SU-DHL-6 (cell line): ENCODE results near the gene MEI4.

ENCODE experiments used
- H2AFZ ChIP-seq: fragments of 200-600 bp; sonication (generic); 2 replicates; pipeline ENCODE4 v1.6.1; 2014; ENCODE audit warnings: low read depth, mild to moderate bottlenecking, moderate library complexity, mixed read lengths, antibody characterized with exemption, low read length; ENCODE audit not compliant: severe bottlenecking
- H3F3A ChIP-seq: fragments of 200-600 bp; shearing (Covaris generic); 2 replicates; pipeline ENCODE4 v1.6.0; 2016; ENCODE audit warnings: antibody characterized with exemption, mild to moderate bottlenecking; ENCODE audit not compliant: insufficient read depth
- H3K27ac ChIP-seq: fragments of 200-600 bp; sonication (generic); 2 replicates; pipeline ENCODE4 v1.5.1; 2016; ENCODE audit warnings: low read depth, mild to moderate bottlenecking, low read length, moderate library complexity, mixed read lengths
- H3K27me3 ChIP-seq: fragments of 200-600 bp; sonication (generic), shearing (Covaris generic); 2 replicates; pipeline ENCODE4 v1.6.0; 2014; ENCODE audit warnings: mild to moderate bottlenecking, low read length
- H3K36me3 ChIP-seq: fragments of 200-600 bp; sonication (generic); 2 replicates; pipeline ENCODE4 v1.6.1; 2014; ENCODE audit warnings: mild to moderate bottlenecking, low read length, mixed read lengths
- H3K4me2 ChIP-seq: fragments of 300-600, 200-600 bp; shearing (Covaris generic), sonication (generic); 2 replicates; pipeline ENCODE4 v1.6.0; 2014; ENCODE audit warnings: low read length, low read depth, mild to moderate bottlenecking; ENCODE audit not compliant: poor library complexity, severe bottlenecking
- H3K4me3 ChIP-seq: fragments of 200-600 bp; sonication (generic); 2 replicates; pipeline ENCODE4 v1.5.1; 2014; ENCODE audit warnings: antibody characterized with exemption, low read length, mild to moderate bottlenecking, mixed read lengths; ENCODE audit not compliant: insufficient read depth, poor library complexity, severe bottlenecking
- H3K79me2 ChIP-seq: fragments of 200-600 bp; sonication (generic); 2 replicates; pipeline ENCODE4 v1.6.1; 2014; ENCODE audit warnings: mild to moderate bottlenecking, low read length, moderate library complexity; ENCODE audit not compliant: insufficient read depth
- H3K9ac ChIP-seq: fragments of 200-600 bp; sonication (generic); 2 replicates; pipeline ENCODE4 v1.7.0; 2014; ENCODE audit warnings: mild to moderate bottlenecking, low read length
- H3K9me2 ChIP-seq: fragments of 200-600 bp; sonication (generic); replicated peaks from 2 replicates; pipeline ENCODE4 v1.6.1; 2014; ENCODE audit warnings: low read length; ENCODE audit not compliant: insufficient read depth
- H3K9me3 ChIP-seq: fragments of 200-600 bp; sonication (generic); 2 replicates; pipeline ENCODE4 v1.6.1; 2014; ENCODE audit warnings: low read length, mixed read lengths; ENCODE audit not compliant: insufficient read depth
- H4K20me1 ChIP-seq: fragments of 200-600 bp; sonication (generic); 2 replicates; pipeline ENCODE4 v1.6.1; 2014; ENCODE audit warnings: low read depth, mild to moderate bottlenecking, antibody characterized with exemption, low read length, moderate library complexity, mixed read lengths
- CTCF ChIP-seq: fragments of 200-600 bp; sonication (generic); IDR thresholded peaks from one replicate; pipeline ENCODE4 v1.5.1; 2017; ENCODE audit warnings: antibody characterized with exemption, mild to moderate bottlenecking, low read length, moderate library complexity; ENCODE audit not compliant: insufficient read depth, poor library complexity, severe bottlenecking
- EZH2phosphoT487 ChIP-seq: fragments of 200-600 bp; sonication (generic), shearing (Covaris generic); conservative IDR thresholded peaks from 2 replicates; pipeline ENCODE4 v1.6.1; 2018; ENCODE audit warnings: mild to moderate bottlenecking, antibody characterized with exemption, low read length, moderate library complexity, mixed read lengths

The MEI4 gene

GRCh38 chr6:77666846-77667245, 14.0 kb downstream of the MEI4 start:
- no peak overlapping the region for H3K9ac ChIP-seq
- no peaks in the 10 kb centered on the region for H3K9me3 ChIP-seq
- TF ChIP-seq CTCF, result no peak
- TF ChIP-seq EZH2phosphoT487, result no peak
- H4K20me1 ChIP-seq, result no peaks in the 10 kb centered on the region
- H3K27ac ChIP-seq, result no peak overlapping the region
- H3K27me3 ChIP-seq, result no peaks in the 10 kb centered on the region
- no peak overlapping the region for H2AFZ ChIP-seq
- H3K79me2 ChIP-seq, result no peaks in the 10 kb centered on the region
- no peaks in the 10 kb centered on the region for H3K9me2 ChIP-seq
- no peak overlapping the region for H3K4me3 ChIP-seq
- no peaks in the 10 kb centered on the region for H3F3A ChIP-seq
- no peak overlapping the region for H3K4me2 ChIP-seq
- H3K36me3 ChIP-seq, result no peaks in the 10 kb centered on the region

- TF ChIP-seq CTCF (no peak), EZH2phosphoT487 (no peak)
- Histone ChIP-seq H3K9ac (no peak overlapping the region), H4K20me1 (no peaks in the 10 kb centered on the region), H3K79me2 (no peaks in the 10 kb centered on the region), H3K9me2 (no peaks in the 10 kb centered on the region), H3K27ac (no peak overlapping the region), H3K27me3 (no peaks in the 10 kb centered on the region), H3K4me2 (no peak overlapping the region), H3F3A (no peaks in the 10 kb centered on the region), H3K9me3 (no peaks in the 10 kb centered on the region), H3K4me3 (no peak overlapping the region), H2AFZ (no peak overlapping the region), H3K36me3 (no peaks in the 10 kb centered on the region)
Measured at GRCh38 chr6:77669913-77670312, 17.1 kb downstream of the MEI4 start.

GRCh38 chr6:77674211-77674610, 21.4 kb downstream of the MEI4 start:
- Histone ChIP-seq H2AFZ (no peak overlapping the region), H4K20me1 (no peaks in the 10 kb centered on the region), H3K9me3 (no peaks in the 10 kb centered on the region), H3K9me2 (no peaks in the 10 kb centered on the region), H3K79me2 (no peaks in the 10 kb centered on the region), H3F3A (no peaks in the 10 kb centered on the region), H3K36me3 (no peaks in the 10 kb centered on the region), H3K9ac (no peak overlapping the region), H3K4me3 (no peak overlapping the region), H3K27ac (no peak overlapping the region), H3K27me3 (no peaks in the 10 kb centered on the region), H3K4me2 (no peak overlapping the region)
- TF ChIP-seq CTCF (no peak), EZH2phosphoT487 (no peak)
